Nephron (organoid): ENCODE results near the gene PKLR.

ENCODE experiments used
- H3K27ac Mint-ChIP-seq, 3 experiments: 2 replicates each; pipeline ENCODE4 v1.8.0; 2020; ENCODE audit warnings: mixed read lengths in 3 of 3, mild to moderate bottlenecking in 2 of 3, moderate library complexity in 1 of 3
- H3K27me3 Mint-ChIP-seq: 2 replicates; pipeline ENCODE4 v1.8.0; 2021; ENCODE audit warnings: low read depth, mild to moderate bottlenecking, moderate library complexity, mixed read lengths
- H3K36me3 Mint-ChIP-seq: 2 replicates; pipeline ENCODE4 v1.8.0; 2020; ENCODE audit warnings: low read depth, mixed read lengths
- H3K4me1 Mint-ChIP-seq: 2 replicates; pipeline ENCODE4 v1.8.0; 2020; ENCODE audit warnings: mixed read lengths
- H3K4me3 Mint-ChIP-seq, 3 experiments: 2 replicates each; pipeline ENCODE4 v1.8.0; 2020; ENCODE audit warnings: mild to moderate bottlenecking in 3 of 3, mixed read lengths in 3 of 3, moderate library complexity in 2 of 3
- H3K9me3 Mint-ChIP-seq: 2 replicates; pipeline ENCODE4 v1.8.0; 2020; ENCODE audit warnings: mixed read lengths
- CTCF ChIP-seq, 3 experiments: fragments of 200-600 bp; sonication (generic); IDR thresholded peaks; one replicate each; pipeline ENCODE4 v1.5.0; 2021; ENCODE audit warnings: antibody characterized with exemption in 3 of 3; ENCODE audit not compliant: unreplicated experiment in 3 of 3

The PKLR gene

GRCh38 chr1:155320661-155321617 is 19.7 kb upstream of the PKLR start, which contains the start of gene RUSC1:
RUSC1 (plus strand) TSS chr1:155320894; CDS start chr1:155321774, 880 bp downstream.
- Mint-ChIP-seq H3K4me1 (peaks cover 31% of the 10 kb centered on the region), H3K36me3 (peaks cover 12% of the 10 kb centered on the region), H3K27ac (peak within 1 kb of the TSS; percentile 74 to 91 (median 82)), H3K27me3 (no peaks in the 10 kb centered on the region), H3K9me3 (no peaks in the 10 kb centered on the region), H3K4me3 (peak within 1 kb of the TSS; percentile 92 to 94 (median 92))
- no peak for TF ChIP-seq CTCF (IDR thresholded peaks at IDR 0.05; ENCODE audit: unreplicated experiment in 3 of 3)

- peaks cover 12% of the 10 kb centered on the region for H3K36me3 Mint-ChIP-seq
- H3K4me3 Mint-ChIP-seq: peak overlapping the region; percentile 92 to 94 (median 92)
- H3K27me3 Mint-ChIP-seq: no peaks in the 10 kb centered on the region
- H3K4me1 Mint-ChIP-seq: peaks cover 26% of the 10 kb centered on the region
- H3K9me3 Mint-ChIP-seq: no peaks in the 10 kb centered on the region
- TF ChIP-seq CTCF (IDR thresholded peaks at IDR 0.05; ENCODE audit: unreplicated experiment in 3 of 3): no peak
- peak overlapping the region; percentile 74 to 82 (median 78) for H3K27ac Mint-ChIP-seq
Observed at GRCh38 chr1:155320252-155320651, 19.0 kb upstream of the PKLR start.

GRCh38 chr1:155319536-155319935 is 18.3 kb upstream of the PKLR start:
- H3K4me3 Mint-ChIP-seq: peak overlapping the region; percentile 92 to 94 (median 92)
- peaks cover 12% of the 10 kb centered on the region for H3K36me3 Mint-ChIP-seq
- no peaks in the 10 kb centered on the region for H3K9me3 Mint-ChIP-seq

GRCh38 chr1:155318082-155318481 is 16.8 kb upstream of the PKLR start:
- Mint-ChIP-seq H3K27ac (peak overlapping the region in 1 of 3 experiments; percentile 79), H3K36me3 (peaks cover 18% of the 10 kb centered on the region), H3K4me1 (peaks cover 31% of the 10 kb centered on the region), H3K9me3 (no peaks in the 10 kb centered on the region), H3K27me3 (no peaks in the 10 kb centered on the region), H3K4me3 (peak overlapping the region in 1 of 3 experiments; percentile 68)
- TF ChIP-seq CTCF (IDR thresholded peaks at IDR 0.05; ENCODE audit: unreplicated experiment in 3 of 3): no peak

More at GRCh38 chr1:155319536-155319935, 18.3 kb upstream of the PKLR start:
- H3K4me1 Mint-ChIP-seq: peaks cover 26% of the 10 kb centered on the region
- no peak for TF ChIP-seq CTCF (IDR thresholded peaks at IDR 0.05; ENCODE audit: unreplicated experiment in 3 of 3)
- H3K27me3 Mint-ChIP-seq: no peaks in the 10 kb centered on the region
- H3K27ac Mint-ChIP-seq: peak overlapping the region in 2 of 3 experiments; percentile 21 to 82

GRCh38 chr1:155316922-155317321 is 15.7 kb upstream of the PKLR start:
- no peaks in the 10 kb centered on the region for H3K27me3 Mint-ChIP-seq

More at GRCh38 chr1:155316922-155317321, 15.7 kb upstream of the PKLR start:
- no peak for TF ChIP-seq CTCF (IDR thresholded peaks at IDR 0.05; ENCODE audit: unreplicated experiment in 3 of 3)
- Mint-ChIP-seq H3K4me3 (peak overlapping the region in 1 of 3 experiments; percentile 7), H3K36me3 (peaks cover 27% of the 10 kb centered on the region), H3K27ac (peak overlapping the region; percentile 63 to 89 (median 76)), H3K4me1 (peaks cover 25% of the 10 kb centered on the region), H3K9me3 (no peaks in the 10 kb centered on the region)
